Keratinocyte (primary cell): ENCODE data around the gene EPHB2. TPM values are rescaled to one million over a fixed set of nuclear protein-coding genes. Genes with fewer than 3 reads are reported as not detected.
"Not testable (repeated sequence)": the region's sequence is repeated elsewhere in the genome, so short reads cannot be mapped to it uniquely, and the experiment has no call there.

Experiments
- DNase-seq: peaks from one replicate; pipeline ENCODE4 v3.0.0-alpha.2; 2011; ENCODE audit warnings: low read depth, missing footprints, low spot score
- FAIRE-seq: peaks from 2 replicates; lab custom pipeline; 2011; peaks lifted over from hg19 to GRCh38; lab: Jason Lieb, UNC
- H2AFZ ChIP-seq: 2 replicates; pipeline ENCODE4 v1.6.0; 2012; ENCODE audit warnings: low read length, control low read depth, inconsistent platforms; ENCODE audit not compliant: control insufficient read depth
- H3K27ac ChIP-seq: 2 replicates; pipeline ENCODE4 v1.5.1; 2011; ENCODE audit warnings: low read length; ENCODE audit not compliant: control insufficient read depth, insufficient read depth
- H3K27me3 ChIP-seq: 3 replicates; pipeline ENCODE4 v1.6.0; 2011; ENCODE audit warnings: low read length; ENCODE audit not compliant: control insufficient read depth, insufficient read depth; ENCODE audit errors: extremely low read depth
- H3K36me3 ChIP-seq, 2 experiments: 2 replicates in 1 of 2; 3 replicates in 1 of 2; pipeline ENCODE4 v1.5.1; 2011; ENCODE audit warnings: low read length in 2 of 2, mild to moderate bottlenecking in 1 of 2; ENCODE audit not compliant: control insufficient read depth in 2 of 2, insufficient read depth in 2 of 2; ENCODE audit errors: extremely low read depth in 1 of 2
- H3K4me1 ChIP-seq: 3 replicates; pipeline ENCODE4 v1.5.1; 2011; ENCODE audit warnings: low read length; ENCODE audit not compliant: control insufficient read depth, insufficient read depth; ENCODE audit errors: extremely low read depth
- H3K4me2 ChIP-seq: 3 replicates; pipeline ENCODE4 v1.6.0; 2011; ENCODE audit warnings: low read depth, low read length; ENCODE audit not compliant: control insufficient read depth, insufficient read depth; ENCODE audit errors: extremely low read depth
- H3K4me3 ChIP-seq, 3 experiments: fragments of 200-600 bp in 1 of 3; sonication (generic) in 1 of 3; 2 replicates in 2 of 3; 3 replicates in 1 of 3; pipeline ENCODE4 v1.5.1; 2011 to 2016; ENCODE audit warnings: low read length in 3 of 3, mild to moderate bottlenecking in 3 of 3, control low read depth in 2 of 3, inconsistent platforms in 1 of 3, low read depth in 1 of 3, mixed read lengths in 1 of 3, mixed run types in 1 of 3, moderate library complexity in 1 of 3; ENCODE audit not compliant: control insufficient read depth in 2 of 3, insufficient read depth in 2 of 3; ENCODE audit errors: extremely low read depth in 1 of 3
- H3K79me2 ChIP-seq: 2 replicates; pipeline ENCODE4 v1.6.0; 2012; ENCODE audit warnings: low read length; ENCODE audit not compliant: control insufficient read depth, insufficient read depth
- H3K9ac ChIP-seq: 3 replicates; pipeline ENCODE4 v1.6.0; 2011; ENCODE audit warnings: low read length; ENCODE audit not compliant: control insufficient read depth, insufficient read depth; ENCODE audit errors: extremely low read depth
- H3K9me1 ChIP-seq: 3 replicates; pipeline ENCODE4 v1.6.0; 2011; ENCODE audit warnings: low read length; ENCODE audit not compliant: control insufficient read depth, insufficient read depth; ENCODE audit errors: extremely low read depth
- H3K9me3 ChIP-seq: 2 replicates; pipeline ENCODE4 v1.5.1; 2012; ENCODE audit warnings: low read depth, low read length; ENCODE audit not compliant: control insufficient read depth
- H4K20me1 ChIP-seq: 3 replicates; pipeline ENCODE4 v1.6.0; 2011; ENCODE audit warnings: low read length; ENCODE audit not compliant: control insufficient read depth, insufficient read depth; ENCODE audit errors: extremely low read depth
- EZH2 ChIP-seq: IDR thresholded peaks from one replicate; pipeline ENCODE4 v1.6.1; 2012; ENCODE audit warnings: inconsistent platforms, mild to moderate bottlenecking, low read length, moderate library complexity
- dilution Hi-C: fragments of 300-500 bp; cut with MboI; formaldehyde crosslinking; loops from one replicate; pipeline ENCODE4 v1.7.0; 2020; ENCODE audit warnings: low sequenced_read_pairs; ENCODE audit not compliant: extremely low pct_ligation_motif_present
- polyA plus RNA-seq, 5 experiments: library from polyadenylated mRNA; depleted of rRNA in 3 of 5; stranded (reverse) in 3 of 5; stranded (forward) in 1 of 5; unstranded in 1 of 5; fragments of >200 nt; gene quantifications; 1 replicate in 1 of 5; 2 replicates in 3 of 5; 3 replicates in 1 of 5; pipeline versions ENCODE4 v1.2.1 to v1.2.3, GENCODE V29; 2011 to 2012; ENCODE audit warnings: missing spikeins in 2 of 5, low read depth in 1 of 5, low replicate concordance in 1 of 5
- TF ChIP-seq, protein P1 (sequence below), 3 experiments: IDR thresholded peaks in 1 of 3; conservative IDR thresholded peaks in 1 of 3; optimal IDR thresholded peaks in 1 of 3; 2 replicates in 2 of 3; 3 replicates in 1 of 3; pipeline versions ENCODE3 to v1.5.1; 2011; ENCODE audit warnings: low read length in 3 of 3, mild to moderate bottlenecking in 3 of 3, moderate library complexity in 2 of 3, control low read depth in 1 of 3, inconsistent platforms in 1 of 3; ENCODE audit not compliant: insufficient read depth in 2 of 3; ENCODE audit errors: extremely low read depth in 1 of 3

EPHB2 gene
- polyA plus RNA-seq, 1 donor (not counting 4 experiments of a cell fraction or from before 2014, with no cell fraction given) = 0.10 TPM

DNA sequence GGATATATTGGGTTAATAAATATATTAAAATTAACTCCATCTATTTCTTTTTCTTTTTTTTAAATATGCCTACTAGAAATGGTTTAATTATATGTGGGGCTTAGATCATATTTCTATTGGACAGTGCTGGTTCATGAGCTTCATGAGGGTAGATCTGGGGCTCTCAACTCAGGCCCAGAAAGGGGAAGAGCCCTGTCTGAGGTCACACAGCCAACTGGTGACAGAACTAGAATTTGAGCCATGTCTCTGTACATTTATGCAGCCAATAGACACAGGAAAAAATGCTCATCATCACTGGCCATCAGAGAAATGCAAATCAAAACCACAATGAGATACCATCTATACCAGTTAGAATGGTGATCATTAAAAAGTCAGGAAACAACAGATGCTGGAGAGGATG lies 5.1 kb upstream of the EPHB2 start:
- Histone ChIP-seq H3K9ac (no peak overlapping the region), H3K9me3 (no peaks in the 10 kb centered on the region), H3K36me3 (no peaks in the 10 kb centered on the region), H4K20me1 (no peaks in the 10 kb centered on the region), H3K9me1 (no peaks in the 10 kb centered on the region), H3K27me3 (peaks cover 15% of the 10 kb centered on the region), H3K4me3 (no peak overlapping the region), H3K79me2 (no peaks in the 10 kb centered on the region), H2AFZ (no peak overlapping the region), H3K4me2 (no peak overlapping the region), H3K27ac (no peak overlapping the region), H3K4me1 (no peaks in the 10 kb centered on the region)
- dilution Hi-C loops = loop anchor here (5.0 kb wide), 1 partner anchor 52 kb away; no protein-coding TSS in a partner anchor
- DNase-seq (no peak), FAIRE-seq (no peak)
- no peak for TF ChIP-seq EZH2
- TF ChIP-seq, protein P1, sequence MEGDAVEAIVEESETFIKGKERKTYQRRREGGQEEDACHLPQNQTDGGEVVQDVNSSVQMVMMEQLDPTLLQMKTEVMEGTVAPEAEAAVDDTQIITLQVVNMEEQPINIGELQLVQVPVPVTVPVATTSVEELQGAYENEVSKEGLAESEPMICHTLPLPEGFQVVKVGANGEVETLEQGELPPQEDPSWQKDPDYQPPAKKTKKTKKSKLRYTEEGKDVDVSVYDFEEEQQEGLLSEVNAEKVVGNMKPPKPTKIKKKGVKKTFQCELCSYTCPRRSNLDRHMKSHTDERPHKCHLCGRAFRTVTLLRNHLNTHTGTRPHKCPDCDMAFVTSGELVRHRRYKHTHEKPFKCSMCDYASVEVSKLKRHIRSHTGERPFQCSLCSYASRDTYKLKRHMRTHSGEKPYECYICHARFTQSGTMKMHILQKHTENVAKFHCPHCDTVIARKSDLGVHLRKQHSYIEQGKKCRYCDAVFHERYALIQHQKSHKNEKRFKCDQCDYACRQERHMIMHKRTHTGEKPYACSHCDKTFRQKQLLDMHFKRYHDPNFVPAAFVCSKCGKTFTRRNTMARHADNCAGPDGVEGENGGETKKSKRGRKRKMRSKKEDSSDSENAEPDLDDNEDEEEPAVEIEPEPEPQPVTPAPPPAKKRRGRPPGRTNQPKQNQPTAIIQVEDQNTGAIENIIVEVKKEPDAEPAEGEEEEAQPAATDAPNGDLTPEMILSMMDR (optimal IDR thresholded peaks at IDR 0.05 in 1 of 3, IDR thresholded peaks at IDR 0.05 in 1 of 3, conservative IDR thresholded peaks at IDR 0.05 in 1 of 3; ENCODE audit: extremely low read depth in 1 of 3, insufficient read depth in 2 of 3, low read length in 3 of 3) = no peak

DNA sequence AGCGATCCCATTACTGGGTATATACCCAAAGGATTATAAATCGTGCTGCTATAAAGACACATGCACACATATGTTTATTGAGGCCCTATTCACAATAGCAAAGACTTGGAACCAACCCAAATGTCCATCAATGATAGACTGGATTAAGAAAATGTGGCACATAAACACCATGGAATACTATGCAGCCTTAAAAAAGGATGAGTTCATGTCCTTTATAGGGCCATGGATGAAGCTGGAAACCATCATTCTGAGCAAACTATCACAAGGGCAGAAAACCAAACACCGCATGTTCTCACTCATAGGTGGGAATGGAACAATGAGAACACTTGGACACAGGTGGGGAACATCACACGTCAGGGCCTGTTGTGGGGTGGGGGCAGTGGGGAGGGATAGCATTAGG lies 4.5 kb upstream of the EPHB2 start:
- dilution Hi-C loops = loop anchor here (5.0 kb wide), 1 partner anchor 51 kb away; no protein-coding TSS in a partner anchor
- not testable (repeated sequence) for H2AFZ ChIP-seq, H3K27ac ChIP-seq, H3K4me3 ChIP-seq, DNase-seq, H3K4me1 ChIP-seq, H3K9ac ChIP-seq, H3K79me2 ChIP-seq, H3K4me2 ChIP-seq, H3K9me3 ChIP-seq, FAIRE-seq, H4K20me1 ChIP-seq, H3K36me3 ChIP-seq, H3K9me1 ChIP-seq
- peaks cover 16% of the 10 kb centered on the region for H3K27me3 ChIP-seq

DNA sequence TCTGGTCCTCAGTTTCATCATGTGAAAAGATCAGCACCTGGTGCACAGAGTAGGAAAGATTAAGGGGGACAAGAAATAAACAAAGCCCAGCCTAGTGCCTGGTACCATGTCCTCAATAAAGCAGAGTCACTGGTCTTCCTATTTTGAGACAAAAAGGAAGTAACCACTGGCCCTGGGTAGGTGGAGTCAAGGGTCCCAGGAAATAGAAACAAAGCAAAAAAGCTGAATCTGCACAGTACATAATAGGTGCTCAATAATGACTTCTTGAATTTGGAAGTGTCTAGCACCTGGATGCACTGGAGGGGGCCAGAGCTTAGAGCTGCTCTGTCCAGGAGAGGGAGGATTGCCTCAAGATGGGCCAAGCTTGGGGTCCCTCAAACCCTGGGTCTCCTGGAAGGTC lies 1.9 kb upstream of the EPHB2 start:
- DNase-seq (no peak), FAIRE-seq (no peak)
- Histone ChIP-seq H3K4me3 (no peak overlapping the region), H3K36me3 (no peaks in the 10 kb centered on the region), H3K9ac (no peak overlapping the region), H4K20me1 (peaks cover 5% of the 10 kb centered on the region), H2AFZ (no peak overlapping the region), H3K4me1 (peaks cover 8% of the 10 kb centered on the region), H3K79me2 (no peaks in the 10 kb centered on the region), H3K4me2 (no peak overlapping the region), H3K27ac (no peak overlapping the region), H3K9me3 (no peaks in the 10 kb centered on the region), H3K9me1 (no peaks in the 10 kb centered on the region), H3K27me3 (peaks cover 42% of the 10 kb centered on the region)
- no peak for TF ChIP-seq EZH2
- TF ChIP-seq, protein P1 (optimal IDR thresholded peaks at IDR 0.05 in 1 of 3, IDR thresholded peaks at IDR 0.05 in 1 of 3, conservative IDR thresholded peaks at IDR 0.05 in 1 of 3; ENCODE audit: extremely low read depth in 1 of 3, insufficient read depth in 2 of 3, low read length in 3 of 3) = no peak
- dilution Hi-C loops = loop anchor here (5.0 kb wide), 1 partner anchor 49 kb away; no protein-coding TSS in a partner anchor
